ENCODE data around the gene ZFAND2B. TPM values are rescaled to one million over a fixed set of nuclear protein-coding genes. Genes with fewer than 3 reads are reported as not detected.

Gene ZFAND2B
- total RNA-seq, 4 donors from 2014 or later = 34.6 to 49.9 (median 43.6) TPM

GRCh38 chr2:219179601-219180465 is 26.7 kb upstream of the ZFAND2B start:
- WGBS, 2 donors = 93 to 95% methylated on average over 3 to 9 of the region's 9 CpGs
- Histone ChIP-seq H3K4me1 (peaks cover 10 to 48% (median 25%) of the 10 kb centered on the region in 3 donors), H3K36me3 (peaks cover 26 to 61% (median 35%) of the 10 kb centered on the region in 3 donors), H3K4me3 (no peak overlapping the region), H3K27ac (peak overlapping the region in 1 of 4 donors; percentile 99), H3K9me3 (no peaks in the 10 kb centered on the region), H3K27me3 (no peaks in the 10 kb centered on the region)
- no peak for DNase-seq
- intact Hi-C loops (cut with DNase I) = no loop called here
- TF ChIP-seq CTCF (IDR thresholded peaks at IDR 0.05) = no peak
- TF ChIP-seq POLR2A (IDR thresholded peaks at IDR 0.05) = no peak

DNA sequence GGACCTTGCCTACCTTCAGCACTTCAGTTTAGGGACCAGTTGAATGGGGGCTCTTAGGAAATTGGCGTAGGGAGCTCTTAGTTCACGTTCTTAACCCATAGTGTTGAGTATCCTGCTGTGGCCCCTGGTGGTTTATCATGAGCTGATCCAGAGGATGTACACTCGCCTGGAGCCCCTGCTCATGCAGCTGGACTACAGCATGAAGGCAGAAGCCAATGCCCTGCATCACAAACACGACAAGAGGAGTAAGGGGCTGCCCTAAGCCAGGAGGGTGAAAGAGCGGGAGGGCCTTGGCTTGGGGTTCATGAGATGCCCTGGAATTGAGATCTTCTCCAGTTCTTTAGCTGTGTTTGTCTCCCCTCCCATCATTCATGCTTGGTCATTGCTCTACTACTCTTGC is 25.6 kb upstream of the ZFAND2B start:
- intact Hi-C loops (cut with DNase I) = no loop called here

DNA sequence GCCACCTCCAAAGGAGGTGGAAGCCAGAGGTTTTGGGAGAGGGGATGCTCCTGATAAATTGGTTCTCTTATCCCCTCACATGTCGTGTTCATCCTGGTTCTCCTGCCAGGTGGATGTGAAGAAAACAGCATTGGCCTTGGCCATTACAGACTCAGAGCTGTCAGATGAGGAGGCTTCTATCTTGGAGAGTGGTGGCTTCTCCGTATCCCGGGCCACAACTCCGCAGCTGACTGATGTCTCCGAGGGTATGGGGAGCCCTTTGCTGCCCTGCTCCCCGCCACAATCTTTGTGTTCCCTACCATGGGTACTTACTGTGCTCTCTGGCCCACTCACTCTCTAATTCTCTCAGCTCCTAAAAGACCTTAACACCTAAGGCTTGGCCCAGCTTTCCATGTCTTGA is 25.1 kb upstream of the ZFAND2B start:
- no peak overlapping the region for H3K4me3 ChIP-seq
- no peaks in the 10 kb centered on the region for H3K27me3 ChIP-seq
- peaks cover 10 to 32% (median 13%) of the 10 kb centered on the region in 3 donors for H3K4me1 ChIP-seq
- intact Hi-C loops (cut with DNase I) = no loop called here
- no peak overlapping the region for H3K27ac ChIP-seq
- DNase-seq = no peak
- 93 to 100% methylated on average over 4 to 6 of the region's 6 CpGs for WGBS, 2 donors
- TF ChIP-seq CTCF (IDR thresholded peaks at IDR 0.05) (no peak), POLR2A (IDR thresholded peaks at IDR 0.05) (no peak)
- no peaks in the 10 kb centered on the region for H3K9me3 ChIP-seq
- peaks cover 26 to 67% (median 32%) of the 10 kb centered on the region in 3 donors for H3K36me3 ChIP-seq

More for the DNA sequence above, 25.6 kb upstream of the ZFAND2B start:
- WGBS, 2 donors = 88 to 96% methylated on average over 4 of the region's 5 CpGs
- Histone ChIP-seq H3K4me1 (peaks cover 10 to 36% (median 14%) of the 10 kb centered on the region in 3 donors), H3K27ac (no peak overlapping the region), H3K36me3 (peaks cover 26 to 65% (median 32%) of the 10 kb centered on the region in 3 donors), H3K9me3 (no peaks in the 10 kb centered on the region), H3K4me3 (no peak overlapping the region), H3K27me3 (no peaks in the 10 kb centered on the region)
- no peak for DNase-seq
- TF ChIP-seq POLR2A (IDR thresholded peaks at IDR 0.05) (no peak), CTCF (IDR thresholded peaks at IDR 0.05) (no peak)

DNA sequence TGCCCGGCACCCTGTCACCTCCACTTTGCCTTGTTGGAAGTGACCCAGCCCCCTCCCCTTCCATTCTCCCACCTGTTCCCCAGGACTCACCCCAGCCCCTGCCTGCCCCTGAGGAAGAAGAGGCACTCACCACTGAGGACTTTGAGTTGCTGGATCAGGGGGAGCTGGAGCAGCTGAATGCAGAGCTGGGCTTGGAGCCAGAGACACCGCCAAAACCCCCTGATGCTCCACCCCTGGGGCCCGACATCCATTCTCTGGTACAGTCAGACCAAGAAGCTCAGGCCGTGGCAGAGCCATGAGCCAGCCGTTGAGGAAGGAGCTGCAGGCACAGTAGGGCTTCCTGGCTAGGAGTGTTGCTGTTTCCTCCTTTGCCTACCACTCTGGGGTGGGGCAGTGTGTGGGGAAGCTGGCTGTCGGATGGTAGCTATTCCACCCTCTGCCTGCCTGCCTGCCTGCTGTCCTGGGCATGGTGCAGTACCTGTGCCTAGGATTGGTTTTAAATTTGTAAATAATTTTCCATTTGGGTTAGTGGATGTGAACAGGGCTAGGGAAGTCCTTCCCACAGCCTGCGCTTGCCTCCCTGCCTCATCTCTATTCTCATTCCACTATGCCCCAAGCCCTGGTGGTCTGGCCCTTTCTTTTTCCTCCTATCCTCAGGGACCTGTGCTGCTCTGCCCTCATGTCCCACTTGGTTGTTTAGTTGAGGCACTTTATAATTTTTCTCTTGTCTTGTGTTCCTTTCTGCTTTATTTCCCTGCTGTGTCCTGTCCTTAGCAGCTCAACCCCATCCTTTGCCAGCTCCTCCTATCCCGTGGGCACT is 24.0 kb upstream of the ZFAND2B start:
- Histone ChIP-seq H3K4me1 (peaks cover 10 to 26% (median 13%) of the 10 kb centered on the region in 3 donors), H3K27me3 (no peaks in the 10 kb centered on the region), H3K27ac (no peak overlapping the region), H3K4me3 (no peak overlapping the region), H3K36me3 (peaks cover 26 to 67% (median 32%) of the 10 kb centered on the region in 3 donors), H3K9me3 (no peaks in the 10 kb centered on the region)
- intact Hi-C loops (cut with DNase I) = no loop called here
- TF ChIP-seq POLR2A (IDR thresholded peaks at IDR 0.05) = no peak
- TF ChIP-seq CTCF (IDR thresholded peaks at IDR 0.05) = no peak
- 66 to 69% methylated on average over 2 to 5 of the region's 8 CpGs for WGBS, 2 donors
- DNase-seq = no peak

Measured in esophagus squamous epithelium (tissue), 5 donors.